Coronary artery (tissue), 2 donors: ENCODE measurements around the gene EIF4E1B.

Experiments
- DNase-seq: peaks from one replicate; pipeline ENCODE4 v3.0.0-alpha.2; 2017; ENCODE audit warnings: low spot score
- H3K27ac ChIP-seq, 2 donors: fragments of 200-600 bp; sonication (generic); one replicate each; pipeline ENCODE4 v1.5.1; 2016 to 2019
- H3K4me3 ChIP-seq: fragments of 200-600 bp; sonication (generic); 2 replicates; pipeline ENCODE4 v1.5.1; 2016; ENCODE audit warnings: mild to moderate bottlenecking, moderate library complexity
- TF ChIP-seq, protein P1 (sequence below): fragments of 200-600 bp; sonication (generic); IDR thresholded peaks from one replicate; pipeline ENCODE4 v1.5.1; 2019; ENCODE audit warnings: antibody characterized with exemption

EIF4E1B gene

GRCh38 chr5:176608142-176608705, 22.3 kb upstream of the EIF4E1B start:
- no peak overlapping the region for H3K27ac ChIP-seq
- no peak for DNase-seq
- H3K4me3 ChIP-seq, result no peak overlapping the region
- TF ChIP-seq, protein P1, sequence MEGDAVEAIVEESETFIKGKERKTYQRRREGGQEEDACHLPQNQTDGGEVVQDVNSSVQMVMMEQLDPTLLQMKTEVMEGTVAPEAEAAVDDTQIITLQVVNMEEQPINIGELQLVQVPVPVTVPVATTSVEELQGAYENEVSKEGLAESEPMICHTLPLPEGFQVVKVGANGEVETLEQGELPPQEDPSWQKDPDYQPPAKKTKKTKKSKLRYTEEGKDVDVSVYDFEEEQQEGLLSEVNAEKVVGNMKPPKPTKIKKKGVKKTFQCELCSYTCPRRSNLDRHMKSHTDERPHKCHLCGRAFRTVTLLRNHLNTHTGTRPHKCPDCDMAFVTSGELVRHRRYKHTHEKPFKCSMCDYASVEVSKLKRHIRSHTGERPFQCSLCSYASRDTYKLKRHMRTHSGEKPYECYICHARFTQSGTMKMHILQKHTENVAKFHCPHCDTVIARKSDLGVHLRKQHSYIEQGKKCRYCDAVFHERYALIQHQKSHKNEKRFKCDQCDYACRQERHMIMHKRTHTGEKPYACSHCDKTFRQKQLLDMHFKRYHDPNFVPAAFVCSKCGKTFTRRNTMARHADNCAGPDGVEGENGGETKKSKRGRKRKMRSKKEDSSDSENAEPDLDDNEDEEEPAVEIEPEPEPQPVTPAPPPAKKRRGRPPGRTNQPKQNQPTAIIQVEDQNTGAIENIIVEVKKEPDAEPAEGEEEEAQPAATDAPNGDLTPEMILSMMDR, result no peak

GRCh38 chr5:176608937-176609723, 21.3 kb upstream of the EIF4E1B start:
- DNase-seq, result no peak
- Histone ChIP-seq H3K4me3 (peak overlapping the region; percentile 78), H3K27ac (no peak overlapping the region)
- TF ChIP-seq, protein P1, result no peak

GRCh38 chr5:176609724-176610434, 20.6 kb upstream of the EIF4E1B start, which contains the start of gene GPRIN1:
Gene GPRIN1 (minus strand): TSS chr5:176610156. CDS start chr5:176599834, 10,322 bp downstream.
- no peak within 1 kb of the TSS for H3K27ac ChIP-seq
- peak within 1 kb of the TSS; percentile 78 for H3K4me3 ChIP-seq
- TF ChIP-seq, protein P1, result no peak
- DNase-seq, result no peak

DNA sequence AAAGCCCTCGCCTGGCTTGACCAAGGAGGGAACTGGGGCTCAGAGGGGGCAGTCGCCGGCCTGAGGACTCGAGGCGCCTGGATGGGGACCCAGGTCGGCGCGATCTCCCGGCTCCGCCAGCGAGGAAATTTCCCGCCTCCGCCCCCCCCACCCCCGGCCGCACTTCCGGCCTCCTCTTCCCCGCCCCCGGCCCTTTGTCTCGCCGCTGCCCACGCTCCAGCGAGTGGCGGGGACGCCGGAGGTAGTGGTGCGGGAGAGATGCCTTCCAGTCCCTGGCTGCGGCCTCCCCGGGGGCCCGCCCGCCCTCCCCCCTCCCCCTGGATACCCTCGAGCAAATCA, 20.1 kb upstream of the EIF4E1B start:
- TF ChIP-seq, protein P1, result no peak
- Histone ChIP-seq H3K27ac (no peak overlapping the region), H3K4me3 (peak overlapping the region; percentile 78)
- no peak for DNase-seq

- TF ChIP-seq, protein P1, result no peak
- Histone ChIP-seq H3K27ac (no peak overlapping the region), H3K4me3 (no peak overlapping the region)
- no peak for DNase-seq
These were observed 19.0 kb upstream of the EIF4E1B start for GRCh38 chr5:176611435-176611834.

- TF ChIP-seq, protein P1, result no peak
- no peak for DNase-seq
- Histone ChIP-seq H3K4me3 (no peak overlapping the region), H3K27ac (no peak overlapping the region)
These were observed 18.5 kb upstream of the EIF4E1B start for GRCh38 chr5:176612008-176612407.
